ENCODE measurements around the gene CFAP206. TPM values are rescaled to one million over a fixed set of nuclear protein-coding genes. Genes with fewer than 3 reads are reported as not detected.
"Not testable (repeated sequence)": the region's sequence is repeated elsewhere in the genome, so short reads cannot be mapped to it uniquely, and the experiment has no call there.

The CFAP206 gene
- total RNA-seq, 1 donor from 2014 or later: 0.09 TPM

GRCh38 chr6:87484491-87484890, 76.7 kb downstream of the CFAP206 start:
- TF ChIP-seq CTCF (IDR thresholded peaks at IDR 0.05): no peak
- ChIA-PET CTCF (no interaction called here), POLR2A (no interaction called here)
- no peak overlapping the region for H3K4me3 Mint-ChIP-seq
- ATAC-seq (ENCODE audit: low read depth): no peak
- H3K36me3 Mint-ChIP-seq (ENCODE audit: low read depth): peaks cover 27% of the 10 kb centered on the region
- H3K4me1 Mint-ChIP-seq: no peaks in the 10 kb centered on the region
- intact Hi-C loops (cut with micrococcal nuclease): no loop called here
- no peaks in the 10 kb centered on the region for H3K9me3 Mint-ChIP-seq
- no peaks in the 10 kb centered on the region for H3K27me3 Mint-ChIP-seq
- no peak overlapping the region for H3K27ac Mint-ChIP-seq
- no peak for DNase-seq

GRCh38 chr6:87487555-87487954, 79.8 kb downstream of the CFAP206 start:
- POLR2A ChIA-PET: no interaction called here
- no peak overlapping the region for H3K4me3 Mint-ChIP-seq
- CTCF ChIA-PET: no interaction called here
- no peaks in the 10 kb centered on the region for H3K27me3 Mint-ChIP-seq
- peaks cover 19% of the 10 kb centered on the region for H3K36me3 Mint-ChIP-seq (ENCODE audit: low read depth)
- H3K4me1 Mint-ChIP-seq: no peaks in the 10 kb centered on the region
- TF ChIP-seq CTCF (IDR thresholded peaks at IDR 0.05): no peak
- DNase-seq (no peak), ATAC-seq (ENCODE audit: low read depth) (no peak)
- no peak overlapping the region for H3K27ac Mint-ChIP-seq
- intact Hi-C loops (cut with micrococcal nuclease): no loop called here
- no peaks in the 10 kb centered on the region for H3K9me3 Mint-ChIP-seq

- POLR2A ChIA-PET: interaction anchor here (0.7 kb wide), 1 partner anchor 202 kb away, joined by 3 read pairs; no protein-coding TSS in a partner anchor
- ATAC-seq (ENCODE audit: low read depth); intact Hi-C loops (cut with micrococcal nuclease); CTCF ChIA-PET; H3K9me3 Mint-ChIP-seq; H3K27ac Mint-ChIP-seq; H3K4me3 Mint-ChIP-seq; H3K27me3 Mint-ChIP-seq; H3K4me1 Mint-ChIP-seq; DNase-seq: not testable (repeated sequence)
- H3K36me3 Mint-ChIP-seq (ENCODE audit: low read depth): peaks cover 18% of the 10 kb centered on the region
Measured at GRCh38 chr6:87489326-87489725, 81.6 kb downstream of the CFAP206 start.

GRCh38 chr6:87494761-87495422, 87.1 kb downstream of the CFAP206 start:
- H3K9me3 Mint-ChIP-seq: no peaks in the 10 kb centered on the region
- peak overlapping the region; percentile 74 for H3K27ac Mint-ChIP-seq
- intact Hi-C loops (cut with micrococcal nuclease): loop anchor here (1.0 kb wide), 1 partner anchor 22 kb away; no protein-coding TSS in a partner anchor
- ATAC-seq (ENCODE audit: low read depth): peak; percentile 93
- DNase-seq: no peak
- no peaks in the 10 kb centered on the region for H3K27me3 Mint-ChIP-seq
- H3K4me3 Mint-ChIP-seq: peak overlapping the region; percentile 46
- ChIA-PET CTCF (interaction anchor here (0.6 to 1.9 kb wide), 2 partner anchors 102 to 744 kb away, joined by 3 to 4 read pairs; no protein-coding TSS in a partner anchor), POLR2A (interaction anchor here (0.7 to 1.4 kb wide), 3 partner anchors 22 to 95 kb away, joined by 3 read pairs; partner anchors contain the start of gene SLC35A1)
- no peak for TF ChIP-seq CTCF (IDR thresholded peaks at IDR 0.05)
- H3K36me3 Mint-ChIP-seq (ENCODE audit: low read depth): peaks cover 9% of the 10 kb centered on the region
- H3K4me1 Mint-ChIP-seq: peaks cover 16% of the 10 kb centered on the region

GRCh38 chr6:87498048-87498447, 90.3 kb downstream of the CFAP206 start:
- Mint-ChIP-seq H3K27me3 (no peaks in the 10 kb centered on the region), H3K27ac (no peak overlapping the region), H3K4me3 (no peak overlapping the region), H3K9me3 (no peaks in the 10 kb centered on the region), H3K36me3 (ENCODE audit: low read depth) (peaks cover 25% of the 10 kb centered on the region), H3K4me1 (peaks cover 16% of the 10 kb centered on the region)
- TF ChIP-seq CTCF (IDR thresholded peaks at IDR 0.05): no peak
- ATAC-seq (ENCODE audit: low read depth) (no peak), DNase-seq (no peak)
- CTCF ChIA-PET: no interaction called here
- intact Hi-C loops (cut with micrococcal nuclease): no loop called here
- POLR2A ChIA-PET: no interaction called here

All from activated B cell treated with CpG ODN at 0.5 μM for 24 hours (primary cell).